Measurements from ENCODE around the gene C17orf78.

GRCh38 chr17:37440424-37440823 lies 64.6 kb downstream of the C17orf78 start:
- TF ChIP-seq CTCF (IDR thresholded peaks at IDR 0.05) (no peak), SMC3 (IDR thresholded peaks at IDR 0.05; ENCODE audit: low read depth, low read length) (no peak), POLR2AphosphoS5 (IDR thresholded peaks at IDR 0.05; ENCODE audit: low read depth, low read length) (no peak), RAD21 (IDR thresholded peaks at IDR 0.05; ENCODE audit: low read length) (no peak), RFX5 (IDR thresholded peaks at IDR 0.05; ENCODE audit: low read length) (no peak), NRF1 (IDR thresholded peaks at IDR 0.05; ENCODE audit: low read depth, low read length) (no peak), ELF1 (IDR thresholded peaks at IDR 0.05) (no peak)

Data from SK-N-SH (cell line).